HG03175 (cell line): Measurements from ENCODE around the gene SLAMF1.

Source experiments
- ATAC-seq: cut with Tn5 transposase; IDR thresholded peaks from one replicate; pipeline ENCODE4 v1.9.1; 2021; ENCODE audit warnings: mild to moderate bottlenecking, moderate library complexity; ENCODE audit not compliant: unreplicated experiment

Gene SLAMF1

DNA sequence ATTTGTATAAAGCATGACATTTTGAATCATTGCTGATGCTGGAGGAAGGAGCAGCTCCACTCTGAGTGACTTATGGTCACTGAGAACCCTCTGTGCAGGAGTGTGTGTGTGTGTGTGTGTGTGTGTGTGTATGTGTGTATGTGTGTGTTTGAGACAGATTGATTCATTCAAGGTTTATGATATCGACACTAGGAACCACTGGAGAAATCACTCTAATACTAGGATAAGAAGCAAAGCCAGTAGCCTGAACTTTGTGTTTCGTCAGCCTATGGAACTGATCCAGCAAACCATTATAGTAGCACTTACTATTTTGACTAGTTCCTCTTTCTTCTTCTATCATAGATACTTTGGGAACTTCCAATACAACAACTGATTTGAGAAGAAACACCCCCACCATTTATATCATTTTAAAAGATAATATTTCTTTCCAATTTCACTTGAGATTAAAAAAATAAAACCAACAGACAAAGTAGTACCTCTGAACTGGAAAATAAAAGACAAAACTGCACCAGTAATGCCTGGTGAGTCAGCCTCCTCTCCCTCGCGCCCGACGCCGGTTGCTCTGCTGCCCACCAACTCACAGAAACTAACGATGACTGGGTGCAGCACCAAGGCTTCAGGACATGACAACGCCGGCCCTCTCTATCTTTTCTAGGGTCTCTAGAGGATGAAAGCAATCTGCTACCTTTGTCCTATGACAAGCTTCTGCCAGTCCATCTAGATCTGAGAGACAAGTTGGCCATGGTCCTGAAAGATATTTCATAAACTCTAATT is 20.9 kb downstream of the SLAMF1 start:
- no peak for ATAC-seq

DNA sequence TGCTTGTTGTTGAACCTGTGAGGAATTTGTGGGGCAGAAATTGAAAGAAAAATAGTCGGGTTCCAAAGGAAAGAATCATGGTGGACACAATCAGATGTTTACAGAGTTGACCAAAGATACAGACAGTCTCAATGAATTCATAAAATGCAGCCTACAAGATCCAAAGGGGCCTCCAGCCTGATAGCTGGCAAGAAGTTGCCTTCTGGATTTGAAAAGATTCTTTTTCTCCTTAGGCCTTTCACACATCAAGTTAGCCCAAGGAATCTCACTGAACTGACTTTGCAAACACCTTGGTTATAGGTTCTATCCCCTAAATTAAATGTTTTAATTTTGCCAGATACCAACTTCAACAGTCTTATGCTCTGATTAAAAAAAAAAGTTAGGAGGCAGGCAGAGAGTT is 21.5 kb downstream of the SLAMF1 start:
- no peak for ATAC-seq

DNA sequence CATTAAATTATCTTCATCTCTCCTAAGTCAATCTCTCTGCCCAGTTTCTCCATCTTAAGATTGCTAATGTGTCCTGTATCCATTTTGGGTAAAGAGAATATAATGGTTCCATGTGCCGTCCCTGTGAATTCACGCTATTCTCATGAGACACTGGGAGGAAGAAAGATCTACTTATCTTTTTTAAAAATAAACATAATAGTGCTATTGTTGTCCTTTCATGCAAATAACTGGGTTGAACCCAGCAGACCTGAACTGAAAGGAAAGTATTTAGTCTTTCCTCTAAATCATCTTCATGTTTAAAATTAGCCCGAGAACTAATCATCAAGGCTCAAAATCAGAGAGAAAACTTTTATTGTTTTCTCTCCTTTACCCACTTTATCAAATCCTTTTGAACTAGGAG is 22.4 kb downstream of the SLAMF1 start:
- ATAC-seq, result no peak

DNA sequence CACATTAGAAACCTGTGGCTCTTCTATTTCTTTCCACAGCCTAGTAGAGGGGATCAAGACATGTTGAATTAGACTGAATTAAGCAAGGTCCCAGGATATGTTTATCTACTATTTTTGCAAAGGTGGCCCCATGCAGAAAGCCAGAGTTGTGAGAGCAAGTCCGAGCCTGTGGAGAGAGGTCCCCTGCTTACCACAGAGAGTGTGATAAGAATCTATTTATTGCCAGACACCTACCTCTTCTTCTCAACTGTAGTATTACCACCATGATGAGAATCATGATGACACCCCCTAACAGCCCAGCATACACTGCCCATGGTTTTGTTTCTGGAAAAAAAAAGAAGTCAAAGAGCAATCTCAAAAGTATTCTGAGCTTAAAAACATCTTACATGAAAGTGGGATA is 23.0 kb downstream of the SLAMF1 start:
- no peak for ATAC-seq

DNA sequence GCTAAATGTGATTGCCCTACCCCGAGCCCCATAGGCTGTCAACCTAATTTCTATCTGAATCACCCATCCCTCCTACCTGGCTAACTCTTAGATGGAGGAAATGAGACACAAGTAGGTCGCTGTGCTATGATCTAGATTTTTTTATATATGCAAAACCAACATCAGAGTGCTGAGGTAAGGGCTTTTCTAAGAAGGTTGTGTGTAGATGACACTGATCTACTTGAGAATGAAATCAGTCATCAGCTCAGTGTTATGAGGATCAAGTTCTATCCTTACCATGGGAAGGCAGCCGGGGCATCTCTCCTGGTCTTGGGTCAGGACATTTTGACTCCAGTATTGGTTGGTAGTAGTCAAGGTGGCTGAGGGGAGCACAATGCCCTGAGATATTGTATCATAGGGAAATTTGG is 23.6 kb downstream of the SLAMF1 start:
- ATAC-seq, result no peak

DNA sequence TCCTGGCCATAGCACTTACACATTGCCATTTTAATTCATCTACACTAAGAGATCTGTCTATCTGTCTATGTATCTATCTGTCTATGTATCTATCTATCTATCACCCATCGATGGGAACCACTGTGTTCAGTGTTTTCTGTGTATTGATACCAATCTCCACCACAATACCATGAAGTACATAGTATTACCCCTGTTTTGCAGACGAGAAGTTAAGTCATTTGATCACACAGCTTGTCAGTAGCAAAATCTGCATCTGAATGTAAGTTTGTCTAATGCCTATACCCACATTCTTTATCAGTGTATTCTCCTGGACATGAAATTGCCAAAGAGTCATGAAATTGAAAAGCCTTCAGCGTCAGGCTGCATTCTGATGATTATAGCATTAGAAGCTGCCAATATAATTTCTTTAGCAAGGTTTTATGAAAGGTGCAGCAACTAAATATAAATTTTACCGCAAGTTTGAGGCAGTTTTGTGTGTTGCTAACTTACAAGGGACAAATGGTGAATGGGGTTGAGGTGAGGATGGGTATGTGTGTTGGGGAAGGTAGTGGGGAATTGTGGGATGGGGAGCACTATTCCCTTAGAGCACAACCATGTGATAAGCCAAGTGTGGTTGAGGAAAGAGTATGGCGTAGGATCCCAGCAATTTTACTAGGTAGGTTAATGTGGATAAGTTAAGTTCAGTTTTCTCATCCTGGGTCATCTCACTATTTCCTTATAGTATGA is 24.2 kb downstream of the SLAMF1 start:
- no peak for ATAC-seq

- no peak for ATAC-seq
Measured at GRCh38 chr1:160621633-160622413, 25.0 kb downstream of the SLAMF1 start.

DNA sequence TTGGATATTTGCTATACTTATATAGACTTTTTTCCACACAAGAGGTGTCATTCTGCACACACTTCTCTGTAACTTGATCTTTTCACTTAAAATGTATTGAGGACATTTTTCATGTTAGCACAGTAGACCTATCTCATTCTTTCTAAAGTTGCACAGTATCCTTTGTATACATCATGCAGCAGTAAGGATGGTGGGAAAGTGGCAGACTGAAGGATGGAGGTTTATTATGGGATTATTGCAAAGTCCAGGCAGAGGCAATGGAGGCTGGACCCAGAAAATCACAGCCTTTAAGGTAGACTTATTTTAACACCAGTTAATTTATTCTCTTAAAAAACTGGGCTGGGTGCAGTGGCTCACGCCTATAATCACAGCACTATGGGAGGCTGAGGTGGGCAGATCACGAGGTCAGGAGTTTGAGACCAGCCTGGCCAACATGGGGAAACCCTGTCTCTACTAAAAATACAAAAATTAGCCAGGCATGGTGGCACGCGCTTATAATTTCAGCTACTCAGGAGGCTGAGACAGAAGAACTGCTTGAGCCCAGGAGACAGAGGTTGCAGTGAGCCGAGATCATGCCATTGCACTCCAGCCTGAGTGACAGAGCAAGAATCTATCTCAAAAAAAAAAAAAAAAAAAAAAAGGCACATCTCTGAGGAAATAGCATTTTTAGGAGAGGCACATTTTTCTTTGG is 25.8 kb downstream of the SLAMF1 start:
- no peak for ATAC-seq

DNA sequence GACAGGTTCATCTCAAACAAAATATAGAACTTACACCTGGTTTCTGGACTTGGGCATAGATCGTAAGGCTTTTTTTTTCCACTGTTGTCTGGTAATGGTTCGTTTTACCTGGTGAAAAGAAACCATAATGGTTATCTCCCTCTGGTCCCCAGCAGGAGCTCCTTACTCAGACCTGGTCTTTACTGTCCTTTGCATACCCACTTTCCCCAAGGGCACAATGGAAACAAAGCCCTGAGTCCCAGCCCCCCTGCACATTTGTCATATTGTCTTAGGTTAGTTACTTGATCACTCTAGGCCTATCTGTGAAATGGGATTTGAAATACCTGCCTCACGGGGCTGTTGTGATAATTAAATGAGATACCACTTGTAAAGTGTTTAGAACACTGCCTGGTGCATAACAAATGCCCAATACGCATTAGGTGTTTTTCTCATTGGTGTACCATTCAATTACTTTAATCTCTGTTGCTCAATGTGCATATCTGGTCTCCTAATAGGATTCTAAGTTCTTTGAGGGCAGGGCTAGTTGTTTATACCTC is 27.0 kb downstream of the SLAMF1 start:
- ATAC-seq, result no peak

- ATAC-seq, result no peak
Measured at GRCh38 chr1:160618763-160619274, 28.0 kb downstream of the SLAMF1 start.

- no peak for ATAC-seq
Measured at GRCh38 chr1:160618327-160618726, 28.5 kb downstream of the SLAMF1 start.

- ATAC-seq, result no peak
Measured at GRCh38 chr1:160615660-160616059, 31.2 kb downstream of the SLAMF1 start.

DNA sequence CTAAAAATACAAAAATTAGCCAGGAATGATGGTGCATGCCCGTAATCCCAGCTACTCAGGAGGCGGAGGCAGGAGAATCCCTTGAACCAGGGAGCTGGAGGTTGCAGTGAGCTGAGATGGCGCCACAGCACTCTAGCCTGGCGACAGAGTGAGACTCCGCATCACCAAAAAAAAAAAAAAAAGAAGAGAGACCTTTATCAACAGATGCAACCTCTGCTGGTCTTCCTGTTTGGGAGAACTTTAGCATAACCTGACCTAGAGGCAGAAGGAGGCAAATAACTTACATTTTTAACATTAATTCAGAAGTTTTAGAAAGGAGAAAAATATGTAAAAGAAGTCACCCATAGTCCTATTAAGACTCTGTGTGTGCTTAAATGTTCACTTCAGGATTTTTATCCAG is 32.4 kb downstream of the SLAMF1 start:
- ATAC-seq, result no peak

- no peak for ATAC-seq
Measured at GRCh38 chr1:160612613-160613218, 34.1 kb downstream of the SLAMF1 start.

- no peak for ATAC-seq
Measured at GRCh38 chr1:160610569-160611242, 36.1 kb downstream of the SLAMF1 start.

DNA sequence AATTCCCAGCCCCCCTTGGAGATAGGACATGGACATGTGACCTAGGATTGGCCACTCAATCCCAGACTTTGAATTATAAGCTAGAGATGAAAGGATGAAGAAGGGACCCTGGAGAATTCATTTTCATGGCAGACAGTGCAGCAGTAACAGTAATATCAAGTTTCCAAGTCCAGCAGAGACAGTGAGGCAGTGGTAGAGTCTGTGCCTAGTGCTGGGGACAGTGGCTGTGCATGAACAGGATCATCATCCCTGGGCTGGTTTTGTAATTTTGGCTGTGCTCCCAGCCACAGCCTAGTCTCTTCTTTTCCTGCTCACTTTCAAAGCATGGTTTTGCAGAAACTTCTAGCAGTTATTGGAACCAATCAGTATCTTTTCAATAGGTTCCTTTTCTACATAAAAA is 37.9 kb downstream of the SLAMF1 start:
- ATAC-seq, result no peak

DNA sequence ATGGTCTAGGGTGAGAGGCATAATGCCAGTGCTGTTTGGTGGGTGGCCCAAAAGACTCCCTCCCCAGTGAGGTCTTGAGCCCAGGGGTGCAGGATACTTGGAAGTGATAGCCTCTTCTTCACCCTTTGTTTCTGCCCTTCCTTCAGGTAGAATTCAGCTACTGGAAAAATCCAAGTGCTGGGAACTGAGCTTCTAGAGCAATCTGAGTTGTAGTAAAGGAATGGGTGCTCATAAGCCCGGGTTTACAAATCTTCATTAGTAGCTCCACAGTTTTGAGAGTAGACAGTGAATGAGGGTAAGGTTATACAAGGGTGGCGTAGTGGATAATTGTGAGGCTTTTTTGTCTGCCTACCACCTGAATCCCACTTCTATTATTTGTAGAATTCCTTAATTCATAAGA is 38.3 kb downstream of the SLAMF1 start:
- no peak for ATAC-seq

DNA sequence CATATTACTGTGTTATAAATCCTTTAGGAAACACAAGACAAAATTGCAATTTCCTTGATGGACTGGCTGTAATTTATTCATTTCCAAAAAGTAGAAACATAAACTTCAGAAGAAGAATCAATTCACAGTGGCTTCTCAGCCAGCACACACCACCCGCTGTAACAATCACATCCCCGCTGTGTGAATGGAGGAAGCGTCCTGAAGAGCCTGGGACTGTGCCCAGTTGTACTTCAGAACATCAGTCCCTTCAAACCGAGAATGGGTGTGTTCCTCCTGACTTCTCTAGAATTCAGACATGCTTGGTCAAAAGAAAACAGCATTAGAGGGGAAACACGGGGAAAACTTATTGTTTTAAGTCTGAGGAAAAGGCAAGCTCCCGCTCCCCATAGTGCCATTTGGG is 38.8 kb downstream of the SLAMF1 start:
- no peak for ATAC-seq

GRCh38 chr1:160607672-160608032 is 39.2 kb downstream of the SLAMF1 start:
- ATAC-seq, result no peak
